ENCODE data around the gene ALS2CL.
A peak's percentile ranks its signal among the peaks of the same experiment; 100 is the strongest.

DNA sequence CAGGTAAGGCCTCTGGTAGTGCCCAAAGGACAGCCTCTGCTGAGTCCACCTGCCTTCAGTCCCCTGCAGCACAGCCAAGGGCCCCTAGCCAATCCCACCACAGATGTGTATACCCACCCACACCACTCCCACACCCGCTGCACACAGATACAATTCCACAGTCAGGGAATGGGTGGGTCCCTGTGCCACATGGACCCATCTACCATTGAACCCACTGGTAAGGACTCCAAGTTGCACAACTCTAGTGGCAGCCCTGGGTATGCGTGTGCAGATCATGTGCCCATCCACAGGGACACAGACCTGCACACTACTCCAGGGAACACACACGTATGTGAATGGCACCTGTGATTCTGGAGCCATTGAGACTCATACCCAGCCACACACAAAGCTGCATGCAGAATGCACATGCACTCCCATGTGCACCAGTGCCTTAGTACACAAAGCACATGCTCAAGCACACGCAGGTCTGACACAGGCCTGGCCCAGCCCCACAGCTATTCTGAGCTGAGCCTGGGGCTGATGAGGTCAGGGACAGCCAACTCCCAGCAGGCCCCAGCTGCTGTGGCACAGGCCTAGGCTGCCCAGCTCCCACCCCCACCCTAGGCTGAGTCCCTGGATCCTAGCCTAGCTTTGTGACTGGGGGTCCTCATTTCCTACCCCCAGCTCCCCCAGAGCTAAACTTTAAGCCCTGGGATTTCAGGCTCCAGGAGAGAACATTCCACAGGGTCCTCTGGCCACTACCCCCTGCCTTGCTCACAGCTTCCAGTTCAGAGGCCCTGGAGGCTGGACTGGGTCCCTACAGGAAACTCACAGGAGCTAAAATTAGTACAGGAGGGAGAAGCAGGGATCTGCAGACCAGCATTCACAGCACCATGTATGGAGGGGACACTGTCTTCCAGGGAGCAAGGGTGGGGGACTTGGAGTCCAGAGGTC lies 2.7 kb upstream of the ALS2CL start:
- TF ChIP-seq, protein P1, sequence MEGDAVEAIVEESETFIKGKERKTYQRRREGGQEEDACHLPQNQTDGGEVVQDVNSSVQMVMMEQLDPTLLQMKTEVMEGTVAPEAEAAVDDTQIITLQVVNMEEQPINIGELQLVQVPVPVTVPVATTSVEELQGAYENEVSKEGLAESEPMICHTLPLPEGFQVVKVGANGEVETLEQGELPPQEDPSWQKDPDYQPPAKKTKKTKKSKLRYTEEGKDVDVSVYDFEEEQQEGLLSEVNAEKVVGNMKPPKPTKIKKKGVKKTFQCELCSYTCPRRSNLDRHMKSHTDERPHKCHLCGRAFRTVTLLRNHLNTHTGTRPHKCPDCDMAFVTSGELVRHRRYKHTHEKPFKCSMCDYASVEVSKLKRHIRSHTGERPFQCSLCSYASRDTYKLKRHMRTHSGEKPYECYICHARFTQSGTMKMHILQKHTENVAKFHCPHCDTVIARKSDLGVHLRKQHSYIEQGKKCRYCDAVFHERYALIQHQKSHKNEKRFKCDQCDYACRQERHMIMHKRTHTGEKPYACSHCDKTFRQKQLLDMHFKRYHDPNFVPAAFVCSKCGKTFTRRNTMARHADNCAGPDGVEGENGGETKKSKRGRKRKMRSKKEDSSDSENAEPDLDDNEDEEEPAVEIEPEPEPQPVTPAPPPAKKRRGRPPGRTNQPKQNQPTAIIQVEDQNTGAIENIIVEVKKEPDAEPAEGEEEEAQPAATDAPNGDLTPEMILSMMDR (IDR thresholded peaks at IDR 0.05) = peak in 1 of 4 experiments; percentile 10
- no peak for TF ChIP-seq EP300 (IDR thresholded peaks at IDR 0.05)
- TF ChIP-seq POLR2A (IDR thresholded peaks at IDR 0.05) = no peak

Measured in gastroesophageal sphincter (tissue), 3 donors.